Natural killer cell treated with Interleukin-12 subunit alpha and Interleukin-12 subunit beta and Interleukin-15 and Interleukin-18, amount 100 ng/mL, for 72 hours (primary cell): ENCODE measurements around the gene DLGAP1. TPM values are rescaled to one million over a fixed set of nuclear protein-coding genes. Genes with fewer than 3 reads are reported as not detected.
A peak's percentile ranks its signal among the peaks of the same experiment; 100 is the strongest.

ENCODE experiments used
- ATAC-seq, 2 donors: fragments of 150-1000 bp; cut with Tn5 transposase in 1 of 2; sonication (Bioruptor Pico), chemical (Tn5 transposase) in 1 of 2; 2 replicates each; pipeline ENCODE4 v1.10.0; 2021
- DNase-seq: peaks from one replicate; pipeline ENCODE4 v3.0.0; 2022; ENCODE audit warnings: low spot score
- H3K27ac Mint-ChIP-seq, 2 donors: 1 replicate in 1 of 2; 2 replicates in 1 of 2; pipeline ENCODE4 v1.8.0; 2022; ENCODE audit warnings: mixed read lengths in 2 of 2, mild to moderate bottlenecking in 1 of 2, moderate library complexity in 1 of 2
- H3K27me3 Mint-ChIP-seq, 2 donors: 1 replicate in 1 of 2; 2 replicates in 1 of 2; pipeline ENCODE4 v1.8.0; 2022; ENCODE audit warnings: mixed read lengths in 2 of 2
- H3K36me3 Mint-ChIP-seq: one replicate; pipeline ENCODE4 v1.8.0; 2022; ENCODE audit warnings: mixed read lengths
- H3K4me1 Mint-ChIP-seq, 2 donors: 1 replicate in 1 of 2; 2 replicates in 1 of 2; pipeline ENCODE4 v1.8.0; 2022; ENCODE audit warnings: low read depth in 2 of 2, mixed read lengths in 2 of 2, mild to moderate bottlenecking in 1 of 2
- H3K4me3 Mint-ChIP-seq: one replicate; pipeline ENCODE4 v1.8.0; 2022; ENCODE audit warnings: mixed read lengths
- H3K9me3 Mint-ChIP-seq: 2 replicates; pipeline ENCODE4 v1.8.0; 2022; ENCODE audit warnings: mixed read lengths
- total RNA-seq, 2 donors: library from RNA; stranded (reverse); gene quantifications; one replicate each; pipeline ENCODE4 v1.2.3, GENCODE V29; 2022

DLGAP1 gene
- total RNA-seq, 2 donors from 2014 or later: not detected

DNA sequence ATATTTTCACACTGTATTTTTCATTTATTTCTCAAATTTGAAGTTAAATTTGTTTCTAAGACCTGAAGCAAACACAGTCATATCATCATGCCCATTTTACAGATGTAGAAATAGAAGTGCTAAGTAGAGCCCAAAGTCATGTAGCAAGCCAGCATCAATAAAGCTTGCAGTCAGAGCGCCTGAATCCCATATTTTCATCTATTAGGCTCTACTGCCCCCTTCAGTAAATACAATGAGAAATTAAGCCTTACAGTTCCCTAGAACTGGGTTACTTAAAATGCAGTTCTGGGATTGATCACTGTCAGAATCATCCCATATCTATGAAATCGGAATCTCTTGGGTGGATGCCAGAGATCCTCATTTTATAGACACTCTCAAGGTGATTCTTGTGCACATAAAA is 585.3 kb downstream of the DLGAP1 start:
- Mint-ChIP-seq H3K4me1 (peaks cover 0 to 6% of the 10 kb centered on the region in 2 donors), H3K27me3 (peaks cover 14 to 32% of the 10 kb centered on the region in 2 donors), H3K4me3 (no peak overlapping the region), H3K9me3 (no peaks in the 10 kb centered on the region), H3K27ac (no peak overlapping the region), H3K36me3 (no peaks in the 10 kb centered on the region)
- ATAC-seq (no peak), DNase-seq (no peak)

DNA sequence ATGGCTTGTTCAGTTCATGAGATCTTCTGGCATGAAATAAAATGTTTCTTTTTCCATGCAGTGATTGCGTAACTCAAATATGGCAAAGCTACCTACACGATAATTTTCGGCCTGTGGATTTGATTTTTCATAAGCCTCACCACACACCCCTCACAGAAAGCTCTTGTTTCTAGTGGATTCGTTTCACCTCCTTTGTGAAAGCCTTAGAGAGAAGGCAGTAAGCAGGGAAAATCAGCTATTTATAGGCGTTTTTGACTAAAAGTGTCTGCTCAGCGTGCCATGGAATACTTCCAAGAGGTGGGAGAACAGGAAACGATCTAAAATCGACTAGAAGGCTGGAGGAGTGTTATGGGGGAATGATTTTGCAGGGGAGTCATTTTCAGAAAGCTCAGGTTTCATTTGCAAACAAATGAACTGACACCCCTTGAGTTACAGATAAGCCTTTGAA is 587.2 kb downstream of the DLGAP1 start:
- no peaks in the 10 kb centered on the region for H3K9me3 Mint-ChIP-seq
- DNase-seq (no peak), ATAC-seq (no peak)
- H3K36me3 Mint-ChIP-seq: no peaks in the 10 kb centered on the region
- H3K27ac Mint-ChIP-seq: no peak overlapping the region
- no peak overlapping the region for H3K4me3 Mint-ChIP-seq
- peaks cover 10 to 21% of the 10 kb centered on the region in 2 donors for H3K27me3 Mint-ChIP-seq
- H3K4me1 Mint-ChIP-seq: no peaks in the 10 kb centered on the region

DNA sequence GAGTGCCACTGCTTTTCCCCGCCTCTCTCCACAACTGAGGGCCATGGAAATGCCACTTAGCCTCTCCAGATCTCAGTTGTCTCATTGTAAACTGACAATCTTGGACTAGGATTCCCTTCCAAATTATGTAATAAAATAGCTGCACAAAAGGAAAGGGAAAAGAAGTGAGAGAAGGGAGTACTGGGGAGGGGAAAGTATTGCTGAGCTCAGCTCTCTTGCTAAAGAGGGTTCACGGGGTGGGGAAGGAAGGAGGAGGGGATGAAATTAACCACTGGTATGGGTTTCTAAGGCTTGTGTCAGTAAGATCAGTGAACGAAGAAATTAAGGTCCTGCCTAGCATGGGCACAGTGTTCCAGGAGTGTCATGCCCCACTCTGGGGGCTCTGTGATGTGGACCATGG is 587.9 kb downstream of the DLGAP1 start:
- Mint-ChIP-seq H3K27ac (no peak overlapping the region), H3K4me1 (no peaks in the 10 kb centered on the region), H3K27me3 (peaks cover 10 to 19% of the 10 kb centered on the region in 2 donors), H3K9me3 (no peaks in the 10 kb centered on the region), H3K36me3 (no peaks in the 10 kb centered on the region), H3K4me3 (no peak overlapping the region)
- ATAC-seq: no peak
- DNase-seq: no peak

DNA sequence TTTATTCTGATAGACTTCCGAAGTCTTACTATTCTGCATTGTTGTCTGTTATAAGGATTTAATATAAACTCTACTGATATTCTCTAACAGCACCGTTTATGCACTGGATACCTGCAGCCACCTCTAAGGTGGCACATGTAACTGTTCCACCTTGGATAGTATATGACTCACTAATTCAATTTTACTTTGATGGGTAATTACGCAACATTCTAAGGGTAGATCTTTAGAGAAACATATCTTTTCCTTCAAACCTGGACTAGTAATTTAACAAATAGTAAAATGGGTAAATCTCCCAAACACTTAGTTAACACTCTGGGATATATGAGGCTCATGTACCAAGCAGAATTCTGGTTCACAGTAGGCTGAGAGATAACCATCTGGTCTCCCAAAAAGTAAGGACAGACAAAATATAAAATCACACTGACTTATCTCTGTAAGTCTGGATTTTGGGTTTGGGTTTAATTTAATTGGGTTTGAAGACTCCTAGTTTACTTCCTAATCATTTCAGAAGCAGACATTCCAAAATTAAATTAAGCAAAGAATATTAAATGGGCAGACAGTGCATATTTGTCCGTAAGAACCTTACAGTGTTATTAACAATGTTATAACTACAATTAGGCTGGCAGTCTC is 590.3 kb downstream of the DLGAP1 start:
- no peak overlapping the region for H3K4me3 Mint-ChIP-seq
- no peaks in the 10 kb centered on the region for H3K4me1 Mint-ChIP-seq

DNA sequence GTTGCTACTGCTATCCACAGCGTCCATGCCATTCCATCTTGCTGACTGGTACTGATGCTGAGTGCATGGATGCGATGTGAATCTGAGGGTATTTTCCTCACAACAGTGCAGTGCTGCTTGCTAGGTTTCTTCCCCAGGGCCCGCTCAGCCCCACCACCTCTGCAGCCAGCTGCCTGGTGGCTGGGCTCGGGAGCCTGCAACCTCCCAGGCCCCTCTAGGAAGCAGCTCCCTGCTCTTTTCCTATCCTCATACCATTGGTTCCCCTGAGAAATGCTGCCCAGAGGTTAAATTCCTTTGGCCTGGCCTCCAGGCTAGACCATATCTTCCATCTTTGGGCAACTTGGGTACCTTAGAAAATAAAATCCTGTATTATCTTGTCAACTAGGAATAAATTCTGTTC is 591.5 kb downstream of the DLGAP1 start:
- no peak for ATAC-seq
- H3K9me3 Mint-ChIP-seq: no peaks in the 10 kb centered on the region

More for the DNA sequence above, 590.3 kb downstream of the DLGAP1 start:
- Mint-ChIP-seq H3K36me3 (no peaks in the 10 kb centered on the region), H3K27ac (no peak overlapping the region), H3K27me3 (peaks cover 5 to 14% of the 10 kb centered on the region in 2 donors), H3K9me3 (no peaks in the 10 kb centered on the region)
- no peak for DNase-seq
- ATAC-seq: no peak

DNA sequence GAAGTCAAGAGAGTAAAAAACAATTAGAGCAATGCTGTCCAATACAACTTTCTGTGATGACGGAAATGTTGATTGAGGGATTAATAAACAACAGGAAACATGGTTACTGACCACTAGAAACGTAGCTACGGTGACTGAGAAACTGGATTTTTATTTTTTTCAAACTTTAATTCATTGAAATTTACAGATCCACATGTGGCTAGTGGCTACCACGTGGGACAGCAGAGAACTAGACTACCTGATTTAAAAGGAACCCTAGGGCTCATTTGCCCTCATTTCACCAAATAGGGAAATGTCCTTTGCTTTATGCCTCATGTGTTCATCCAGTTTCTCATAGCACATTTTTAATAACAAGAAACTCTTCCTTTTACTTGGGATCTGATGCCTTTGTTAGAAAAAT is 592.1 kb downstream of the DLGAP1 start:
- Mint-ChIP-seq H3K4me1 (no peaks in the 10 kb centered on the region), H3K9me3 (no peaks in the 10 kb centered on the region), H3K36me3 (no peaks in the 10 kb centered on the region), H3K27ac (no peak overlapping the region), H3K4me3 (no peak overlapping the region), H3K27me3 (peaks cover 4 to 20% of the 10 kb centered on the region in 2 donors)
- ATAC-seq: no peak
- DNase-seq: no peak

More for the DNA sequence above, 591.5 kb downstream of the DLGAP1 start:
- Mint-ChIP-seq H3K36me3 (no peaks in the 10 kb centered on the region), H3K27me3 (peaks cover 5 to 19% of the 10 kb centered on the region in 2 donors), H3K4me1 (no peaks in the 10 kb centered on the region), H3K27ac (no peak overlapping the region), H3K4me3 (no peak overlapping the region)
- DNase-seq: no peak

DNA sequence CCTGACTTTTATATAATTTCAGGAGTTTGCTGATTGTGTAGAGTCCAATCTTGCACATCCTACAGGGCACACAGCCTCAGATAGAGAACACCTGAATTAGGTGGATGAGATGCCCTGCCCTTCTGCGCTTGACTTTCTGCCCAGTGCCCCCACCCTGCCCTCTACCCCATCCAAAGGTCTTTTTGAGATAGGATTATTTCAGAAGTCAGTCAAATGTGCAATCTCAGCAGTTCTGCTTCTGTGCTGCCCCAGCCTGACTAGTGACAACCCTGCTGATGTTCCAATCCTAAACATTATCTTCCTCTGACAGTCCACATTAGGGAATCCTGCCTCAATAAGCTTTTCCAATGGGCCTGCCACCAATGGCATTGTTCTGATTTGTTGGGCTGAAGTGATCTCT is 593.6 kb downstream of the DLGAP1 start:
- no peaks in the 10 kb centered on the region for H3K9me3 Mint-ChIP-seq

DNA sequence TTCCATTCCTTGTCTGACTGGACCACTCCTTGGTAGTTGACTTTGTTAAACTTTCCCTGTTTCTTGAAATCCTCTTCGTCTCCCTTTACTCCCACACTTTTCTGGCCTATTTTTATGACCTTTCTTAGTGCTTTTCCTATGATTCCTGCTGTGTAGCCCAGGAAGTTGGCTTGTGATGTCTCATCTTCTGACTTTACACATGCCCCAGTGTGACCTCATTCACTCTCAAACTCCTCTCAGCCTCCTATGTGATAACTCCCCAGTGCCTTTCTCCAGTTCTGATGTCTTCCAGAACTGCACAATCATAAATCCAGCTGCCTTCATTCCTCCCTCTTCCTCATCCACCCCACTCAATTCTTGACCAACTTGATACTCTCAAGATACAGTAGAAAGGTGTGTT is 597.6 kb downstream of the DLGAP1 start:
- no peaks in the 10 kb centered on the region for H3K36me3 Mint-ChIP-seq
- ATAC-seq: no peak

More for the DNA sequence above, 593.6 kb downstream of the DLGAP1 start:
- H3K36me3 Mint-ChIP-seq: no peaks in the 10 kb centered on the region
- DNase-seq (no peak), ATAC-seq (peak in 1 of 2 donors; percentile 32)
- no peaks in the 10 kb centered on the region for H3K4me1 Mint-ChIP-seq
- no peak overlapping the region for H3K27ac Mint-ChIP-seq
- H3K27me3 Mint-ChIP-seq: peaks cover 7 to 27% of the 10 kb centered on the region in 2 donors
- H3K4me3 Mint-ChIP-seq: no peak overlapping the region

DNA sequence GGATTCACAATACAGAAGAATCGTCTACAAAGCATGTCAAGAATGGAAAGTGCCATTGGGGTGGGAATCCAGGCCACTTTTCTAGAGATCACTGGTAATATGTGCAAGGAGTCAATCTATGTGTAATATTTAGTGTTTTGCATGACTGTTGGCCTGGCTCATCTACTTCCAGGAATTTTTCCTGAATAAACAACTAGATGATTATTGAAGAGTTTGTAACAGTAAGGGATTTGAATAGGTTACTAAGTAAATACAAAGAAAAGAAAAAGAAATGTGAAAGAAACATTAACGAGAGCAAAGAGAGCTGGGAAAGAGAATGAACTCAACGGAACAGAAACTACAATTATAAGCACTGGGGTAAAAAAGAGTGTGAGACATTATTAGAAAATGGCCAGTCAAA is 599.1 kb downstream of the DLGAP1 start:
- DNase-seq: no peak
- no peak for ATAC-seq
- H3K4me3 Mint-ChIP-seq: no peak overlapping the region
- H3K9me3 Mint-ChIP-seq: no peaks in the 10 kb centered on the region
- H3K36me3 Mint-ChIP-seq: no peaks in the 10 kb centered on the region
- H3K27ac Mint-ChIP-seq: no peak overlapping the region
- peaks cover 6 to 22% of the 10 kb centered on the region in 2 donors for H3K27me3 Mint-ChIP-seq
- no peaks in the 10 kb centered on the region for H3K4me1 Mint-ChIP-seq

More for the DNA sequence above, 597.6 kb downstream of the DLGAP1 start:
- Mint-ChIP-seq H3K27me3 (peaks cover 6 to 21% of the 10 kb centered on the region in 2 donors), H3K4me1 (no peaks in the 10 kb centered on the region), H3K9me3 (no peaks in the 10 kb centered on the region), H3K27ac (no peak overlapping the region), H3K4me3 (no peak overlapping the region)
- DNase-seq: no peak

DNA sequence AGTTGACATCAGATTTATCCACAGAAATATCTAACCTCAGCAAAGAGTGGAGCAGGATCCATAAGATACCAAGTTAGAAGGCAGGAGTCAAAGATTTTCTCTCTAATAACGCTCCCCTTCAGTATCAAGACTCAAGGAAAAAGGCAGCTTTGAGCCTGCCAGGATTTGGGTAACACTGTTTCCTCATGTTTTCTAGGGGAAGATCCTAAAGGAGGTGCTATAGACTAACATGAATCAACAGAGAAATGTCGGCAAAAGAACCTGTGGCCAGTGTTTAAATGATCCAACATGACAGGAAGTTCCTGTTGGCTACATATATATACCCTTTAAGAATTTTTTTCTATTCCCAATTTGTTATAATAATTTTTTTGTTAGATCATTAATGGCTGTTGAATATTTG is 602.8 kb downstream of the DLGAP1 start:
- Mint-ChIP-seq H3K4me3 (no peak overlapping the region), H3K27ac (no peak overlapping the region), H3K9me3 (no peaks in the 10 kb centered on the region), H3K36me3 (no peaks in the 10 kb centered on the region), H3K4me1 (no peaks in the 10 kb centered on the region), H3K27me3 (peaks cover 4 to 15% of the 10 kb centered on the region in 2 donors)
- no peak for ATAC-seq
- DNase-seq: no peak

DNA sequence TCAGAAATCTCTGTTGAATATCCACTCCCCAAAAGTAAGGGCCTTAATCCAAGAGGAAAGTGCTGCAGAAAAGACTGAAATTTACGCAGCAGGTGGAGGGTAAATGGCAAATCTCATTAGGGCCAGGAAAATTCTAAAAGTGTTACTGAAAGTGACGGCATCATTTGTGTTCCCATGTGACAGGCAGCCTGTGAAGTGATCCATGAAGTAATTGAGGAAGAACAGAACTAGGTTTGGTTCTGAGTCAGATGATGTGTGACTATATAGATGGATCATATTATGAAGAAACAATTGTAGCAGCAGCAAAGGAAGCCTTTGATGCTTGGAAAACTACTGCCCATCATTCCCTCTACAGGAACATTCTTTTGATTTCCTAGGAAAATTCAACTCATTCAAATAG is 603.9 kb downstream of the DLGAP1 start:
- Mint-ChIP-seq H3K4me1 (no peaks in the 10 kb centered on the region), H3K4me3 (no peak overlapping the region), H3K36me3 (no peaks in the 10 kb centered on the region), H3K9me3 (no peaks in the 10 kb centered on the region), H3K27me3 (peaks cover 6 to 15% of the 10 kb centered on the region in 2 donors), H3K27ac (no peak overlapping the region)
- no peak for ATAC-seq
- DNase-seq: no peak

DNA sequence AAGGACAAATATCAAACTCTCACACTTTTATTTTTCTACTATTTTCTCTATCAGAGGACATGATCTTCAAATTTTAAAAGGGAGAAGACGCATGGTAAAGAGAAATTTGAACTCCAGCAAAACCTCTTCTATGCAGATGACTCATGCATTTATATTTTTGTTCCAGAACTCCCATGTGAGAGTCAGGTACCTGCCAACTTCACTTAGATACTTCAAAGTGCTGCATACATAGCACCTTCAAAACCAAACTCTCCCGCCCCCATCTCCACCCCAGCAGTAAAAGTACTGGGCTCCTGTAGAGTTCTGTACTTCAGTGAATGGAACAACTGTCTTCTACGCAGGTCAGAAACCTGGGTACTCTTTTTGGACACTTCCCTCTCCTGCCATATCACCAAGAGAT is 606.8 kb downstream of the DLGAP1 start:
- Mint-ChIP-seq H3K27ac (no peak overlapping the region), H3K4me3 (no peak overlapping the region), H3K4me1 (no peaks in the 10 kb centered on the region), H3K9me3 (no peaks in the 10 kb centered on the region), H3K27me3 (peaks cover 5 to 15% of the 10 kb centered on the region in 2 donors), H3K36me3 (no peaks in the 10 kb centered on the region)
- ATAC-seq: no peak
- DNase-seq: no peak

DNA sequence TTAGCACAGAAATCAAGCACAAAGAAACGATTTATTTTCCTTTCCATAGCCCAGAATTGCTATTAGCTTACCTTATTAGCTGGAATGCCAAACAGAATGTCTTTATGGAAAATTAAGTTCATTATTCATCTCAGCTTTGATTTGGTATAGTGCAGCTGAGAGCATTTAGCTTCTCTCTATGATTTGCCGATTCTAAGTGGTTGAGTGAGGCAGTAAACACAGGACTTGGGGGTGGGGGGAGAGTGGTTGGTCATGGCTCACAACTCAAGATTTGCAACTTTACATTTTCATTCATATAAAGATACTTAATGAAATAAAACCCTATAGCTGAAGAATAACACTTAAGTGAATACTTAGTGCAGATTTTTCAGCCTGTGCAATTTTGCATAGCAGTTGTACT is 609.9 kb downstream of the DLGAP1 start:
- H3K27ac Mint-ChIP-seq: no peak overlapping the region
- H3K9me3 Mint-ChIP-seq: no peaks in the 10 kb centered on the region
- ATAC-seq (no peak), DNase-seq (no peak)
- no peaks in the 10 kb centered on the region for H3K4me1 Mint-ChIP-seq
- H3K4me3 Mint-ChIP-seq: no peak overlapping the region
- H3K36me3 Mint-ChIP-seq: no peaks in the 10 kb centered on the region
- H3K27me3 Mint-ChIP-seq: peaks cover 10 to 12% of the 10 kb centered on the region in 2 donors

DNA sequence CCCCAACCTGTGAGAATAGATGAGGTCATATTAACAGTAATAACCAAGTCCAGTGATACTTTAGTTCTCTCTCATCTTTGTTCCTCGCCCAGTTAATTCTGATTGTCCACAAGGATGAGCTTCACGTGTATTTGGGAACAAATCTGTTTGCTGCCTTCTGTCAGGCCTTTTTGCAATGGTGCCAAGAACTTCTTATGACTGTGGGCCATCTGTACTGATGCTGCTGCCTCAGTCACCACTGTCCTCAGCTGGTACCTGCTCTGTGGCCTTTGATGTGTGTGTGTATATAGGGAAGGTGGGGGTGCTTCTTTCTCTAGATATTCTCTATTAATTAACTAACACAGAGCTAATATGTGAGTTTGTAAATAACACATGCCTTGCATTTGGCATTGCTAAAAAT is 612.3 kb downstream of the DLGAP1 start:
- Mint-ChIP-seq H3K9me3 (no peaks in the 10 kb centered on the region), H3K4me3 (no peak overlapping the region), H3K27me3 (peaks cover 12 to 14% of the 10 kb centered on the region in 2 donors), H3K4me1 (no peaks in the 10 kb centered on the region), H3K27ac (no peak overlapping the region), H3K36me3 (no peaks in the 10 kb centered on the region)
- ATAC-seq (no peak), DNase-seq (no peak)

DNA sequence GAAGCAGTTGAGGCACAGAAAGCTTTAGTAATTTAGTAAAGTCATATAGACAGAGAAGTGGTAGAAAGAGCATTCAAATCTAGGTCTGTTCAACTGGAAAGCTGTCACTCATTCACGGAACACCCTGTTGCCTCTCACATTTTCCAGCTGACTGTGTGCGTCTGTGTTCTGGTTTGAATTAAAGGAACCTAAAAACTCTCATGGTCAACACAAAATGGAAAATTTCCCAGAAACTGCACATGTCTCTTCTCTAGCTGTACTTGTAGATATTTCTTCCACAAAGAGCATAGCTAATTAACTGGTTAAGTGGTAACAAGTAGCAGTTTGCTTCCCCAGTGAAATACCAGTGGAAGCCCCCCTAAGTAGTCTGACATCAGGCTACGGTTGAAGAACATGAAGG is 614.3 kb downstream of the DLGAP1 start:
- H3K27me3 Mint-ChIP-seq: peaks cover 11 to 12% of the 10 kb centered on the region in 2 donors
- H3K27ac Mint-ChIP-seq: no peak overlapping the region
- no peaks in the 10 kb centered on the region for H3K4me1 Mint-ChIP-seq
- DNase-seq: no peak
- no peak for ATAC-seq
- H3K36me3 Mint-ChIP-seq: no peaks in the 10 kb centered on the region
- no peaks in the 10 kb centered on the region for H3K9me3 Mint-ChIP-seq
- no peak overlapping the region for H3K4me3 Mint-ChIP-seq
